ENCODE data around the gene OSBP2.

DNA sequence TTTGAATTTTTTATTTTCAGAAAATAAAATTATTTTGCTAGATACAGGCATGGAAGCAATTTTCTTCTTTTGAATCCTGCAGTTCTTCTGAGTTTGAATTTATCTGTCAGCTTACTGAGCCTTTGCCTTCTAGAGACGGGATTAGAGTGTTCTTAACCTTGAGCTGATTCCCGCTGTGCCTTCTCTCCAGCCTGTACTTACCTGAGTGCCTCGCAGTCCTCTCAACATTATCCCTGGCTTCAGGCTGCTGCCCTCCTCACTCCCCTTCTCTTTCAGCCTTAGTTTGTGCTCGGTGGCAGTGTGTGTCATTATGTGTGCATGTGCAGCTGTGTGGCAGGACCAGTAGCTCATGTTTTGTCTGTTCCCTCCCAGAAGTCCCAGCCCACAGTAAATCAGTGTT is 24.3 kb downstream of the OSBP2 start:
- TF ChIP-seq CTCF (IDR thresholded peaks at IDR 0.05) (no peak), POLR2A (IDR thresholded peaks at IDR 0.05) (no peak)
